Activated B cell treated with CpG ODN at 0.5 μM for 24 hours (primary cell): Measurements from ENCODE around the gene PRMT3. TPM values are rescaled to one million over a fixed set of nuclear protein-coding genes. Genes with fewer than 3 reads are reported as not detected.

Experiments used
- ATAC-seq: fragments of 200-7000 bp; cut with Tn5 transposase; one replicate; pipeline ENCODE4 v1.10.0; 2021; ENCODE audit warnings: low read depth, mild to moderate bottlenecking, moderate library complexity
- CTCF ChIA-PET: fragments of 350-600 bp; sonication (Branson Sonifier 250); formaldehyde crosslinking; loops from one replicate; lab custom pipeline; 2021; ENCODE audit warnings: antibody characterized with exemption; lab: Charles Lee
- POLR2A ChIA-PET: fragments of 350-600 bp; sonication (Branson Sonifier 250); formaldehyde crosslinking; loops from one replicate; lab custom pipeline; 2021; ENCODE audit warnings: antibody characterized with exemption; lab: Charles Lee
- DNase-seq: peaks from one replicate; pipeline ENCODE4 v3.0.0; 2022
- H3K27ac Mint-ChIP-seq: one replicate; pipeline ENCODE4 v1.8.0; 2020; ENCODE audit warnings: mixed read lengths
- H3K27me3 Mint-ChIP-seq: one replicate; pipeline ENCODE4 v1.8.0; 2021; ENCODE audit warnings: mixed read lengths
- H3K36me3 Mint-ChIP-seq: one replicate; pipeline ENCODE4 v1.8.0; 2021; ENCODE audit warnings: low read depth, mixed read lengths
- H3K4me1 Mint-ChIP-seq: one replicate; pipeline ENCODE4 v1.8.0; 2021; ENCODE audit warnings: mixed read lengths
- H3K4me3 Mint-ChIP-seq: one replicate; pipeline ENCODE4 v1.8.0; 2020; ENCODE audit warnings: mild to moderate bottlenecking, mixed read lengths
- H3K9me3 Mint-ChIP-seq: one replicate; pipeline ENCODE4 v1.8.0; 2020; ENCODE audit warnings: mixed read lengths
- intact Hi-C: fragments of 100-400 bp; cut with micrococcal nuclease; formaldehyde crosslinking; loops from one replicate; pipeline ENCODE4 v1.15.1; 2024
- total RNA-seq: library from RNA; stranded (reverse); gene quantifications from 2 replicates; pipeline ENCODE4 v1.2.3, GENCODE V29; 2022
- TF ChIP-seq, protein P1 (sequence below): fragments of 200-600 bp; IDR thresholded peaks from one replicate; pipeline ENCODE4 v1.8.0; 2022; ENCODE audit warnings: antibody characterized with exemption, mild to moderate bottlenecking

PRMT3 gene
- total RNA-seq, 1 donor from 2014 or later: 24.9 TPM

DNA sequence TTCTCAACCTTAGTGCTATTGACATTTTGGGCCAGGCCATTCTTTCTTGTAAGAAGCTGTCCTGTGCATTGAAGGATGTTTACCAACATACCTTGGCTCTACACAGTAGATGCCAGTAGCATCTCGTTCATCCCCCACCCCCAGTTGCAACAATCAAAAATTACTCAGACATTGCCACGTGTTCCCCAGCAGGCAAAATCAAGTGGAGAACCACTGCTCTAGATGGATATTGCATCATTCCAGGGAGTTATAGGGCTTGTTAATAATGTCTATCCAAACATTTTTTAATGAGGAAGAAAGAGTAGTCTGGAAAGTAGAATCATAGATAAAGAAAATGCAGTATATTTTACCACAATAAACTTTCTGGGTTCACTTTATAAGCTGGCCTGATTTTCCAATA lies 64.1 kb downstream of the PRMT3 start:
- H3K36me3 Mint-ChIP-seq: peaks cover 39% of the 10 kb centered on the region
- no peak for DNase-seq
- ChIA-PET CTCF (no interaction called here), POLR2A (no interaction called here)
- no peak for ATAC-seq
- no peak overlapping the region for H3K27ac Mint-ChIP-seq
- no peak overlapping the region for H3K4me3 Mint-ChIP-seq
- no peaks in the 10 kb centered on the region for H3K9me3 Mint-ChIP-seq
- no peaks in the 10 kb centered on the region for H3K27me3 Mint-ChIP-seq
- peaks cover 5% of the 10 kb centered on the region for H3K4me1 Mint-ChIP-seq
- intact Hi-C loops: no loop called here
- TF ChIP-seq, protein P1, sequence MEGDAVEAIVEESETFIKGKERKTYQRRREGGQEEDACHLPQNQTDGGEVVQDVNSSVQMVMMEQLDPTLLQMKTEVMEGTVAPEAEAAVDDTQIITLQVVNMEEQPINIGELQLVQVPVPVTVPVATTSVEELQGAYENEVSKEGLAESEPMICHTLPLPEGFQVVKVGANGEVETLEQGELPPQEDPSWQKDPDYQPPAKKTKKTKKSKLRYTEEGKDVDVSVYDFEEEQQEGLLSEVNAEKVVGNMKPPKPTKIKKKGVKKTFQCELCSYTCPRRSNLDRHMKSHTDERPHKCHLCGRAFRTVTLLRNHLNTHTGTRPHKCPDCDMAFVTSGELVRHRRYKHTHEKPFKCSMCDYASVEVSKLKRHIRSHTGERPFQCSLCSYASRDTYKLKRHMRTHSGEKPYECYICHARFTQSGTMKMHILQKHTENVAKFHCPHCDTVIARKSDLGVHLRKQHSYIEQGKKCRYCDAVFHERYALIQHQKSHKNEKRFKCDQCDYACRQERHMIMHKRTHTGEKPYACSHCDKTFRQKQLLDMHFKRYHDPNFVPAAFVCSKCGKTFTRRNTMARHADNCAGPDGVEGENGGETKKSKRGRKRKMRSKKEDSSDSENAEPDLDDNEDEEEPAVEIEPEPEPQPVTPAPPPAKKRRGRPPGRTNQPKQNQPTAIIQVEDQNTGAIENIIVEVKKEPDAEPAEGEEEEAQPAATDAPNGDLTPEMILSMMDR: no peak

DNA sequence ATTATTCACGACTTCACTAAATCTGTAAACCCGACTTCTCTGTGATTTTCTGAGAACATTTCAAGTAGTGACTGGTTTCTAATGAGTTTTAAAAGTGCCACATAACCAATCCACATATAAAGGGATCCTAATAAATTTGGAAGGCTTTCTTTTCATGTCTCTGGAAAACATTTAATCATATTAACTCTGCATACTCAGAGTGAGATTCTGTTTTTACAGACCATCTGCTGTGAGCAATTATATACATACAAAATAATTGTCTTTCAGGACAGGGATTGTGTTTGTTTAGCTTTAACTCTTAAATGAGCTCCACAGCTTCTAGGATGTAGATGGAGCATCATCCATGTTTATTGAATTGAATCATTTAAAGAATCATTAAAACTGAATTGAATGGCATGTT lies 65.1 kb downstream of the PRMT3 start:
- H3K27ac Mint-ChIP-seq: no peak overlapping the region
- H3K9me3 Mint-ChIP-seq: no peaks in the 10 kb centered on the region
- no peaks in the 10 kb centered on the region for H3K27me3 Mint-ChIP-seq
- no peak for ATAC-seq
- DNase-seq: no peak
- peaks cover 41% of the 10 kb centered on the region for H3K36me3 Mint-ChIP-seq
- CTCF ChIA-PET: no interaction called here
- POLR2A ChIA-PET: no interaction called here
- H3K4me3 Mint-ChIP-seq: no peak overlapping the region
- intact Hi-C loops: no loop called here
- peaks cover 5% of the 10 kb centered on the region for H3K4me1 Mint-ChIP-seq
- TF ChIP-seq, protein P1: no peak

DNA sequence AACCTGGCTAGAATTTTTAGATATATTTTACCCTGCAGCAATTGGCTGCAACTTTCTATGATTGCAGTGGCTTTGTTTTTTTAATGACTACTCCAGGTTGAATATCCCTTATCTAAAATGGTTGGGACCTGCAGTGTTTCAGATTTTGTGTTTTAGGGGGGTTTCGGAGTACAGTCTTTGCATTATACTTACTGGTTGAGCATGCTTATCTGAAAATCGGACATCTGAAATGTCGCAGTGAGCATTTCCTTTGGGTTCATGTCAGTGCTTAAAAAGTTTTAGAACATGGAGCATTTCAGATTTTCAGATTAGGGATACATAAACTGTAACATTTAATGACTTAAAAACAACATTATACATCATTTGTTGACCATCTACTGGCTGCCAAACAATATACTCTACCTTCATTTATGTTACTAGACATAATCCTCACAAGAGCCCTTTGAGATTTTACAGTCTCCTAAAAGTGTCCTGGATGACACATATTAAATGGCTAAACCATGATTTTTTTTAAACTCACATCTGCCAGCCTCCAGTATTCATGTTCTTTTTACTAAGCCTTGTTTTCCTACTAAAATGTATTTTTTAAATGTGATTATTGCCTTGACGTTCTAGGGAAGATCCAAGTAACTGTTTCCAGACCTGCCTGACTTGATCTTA lies 66.3 kb downstream of the PRMT3 start:
- no peaks in the 10 kb centered on the region for H3K27me3 Mint-ChIP-seq
- no peaks in the 10 kb centered on the region for H3K9me3 Mint-ChIP-seq
- ChIA-PET POLR2A (no interaction called here), CTCF (no interaction called here)
- ATAC-seq: no peak
- peaks cover 43% of the 10 kb centered on the region for H3K36me3 Mint-ChIP-seq
- H3K4me1 Mint-ChIP-seq: peaks cover 5% of the 10 kb centered on the region
- TF ChIP-seq, protein P1: no peak
- no peak overlapping the region for H3K4me3 Mint-ChIP-seq
- no peak for DNase-seq
- intact Hi-C loops: no loop called here
- no peak overlapping the region for H3K27ac Mint-ChIP-seq

DNA sequence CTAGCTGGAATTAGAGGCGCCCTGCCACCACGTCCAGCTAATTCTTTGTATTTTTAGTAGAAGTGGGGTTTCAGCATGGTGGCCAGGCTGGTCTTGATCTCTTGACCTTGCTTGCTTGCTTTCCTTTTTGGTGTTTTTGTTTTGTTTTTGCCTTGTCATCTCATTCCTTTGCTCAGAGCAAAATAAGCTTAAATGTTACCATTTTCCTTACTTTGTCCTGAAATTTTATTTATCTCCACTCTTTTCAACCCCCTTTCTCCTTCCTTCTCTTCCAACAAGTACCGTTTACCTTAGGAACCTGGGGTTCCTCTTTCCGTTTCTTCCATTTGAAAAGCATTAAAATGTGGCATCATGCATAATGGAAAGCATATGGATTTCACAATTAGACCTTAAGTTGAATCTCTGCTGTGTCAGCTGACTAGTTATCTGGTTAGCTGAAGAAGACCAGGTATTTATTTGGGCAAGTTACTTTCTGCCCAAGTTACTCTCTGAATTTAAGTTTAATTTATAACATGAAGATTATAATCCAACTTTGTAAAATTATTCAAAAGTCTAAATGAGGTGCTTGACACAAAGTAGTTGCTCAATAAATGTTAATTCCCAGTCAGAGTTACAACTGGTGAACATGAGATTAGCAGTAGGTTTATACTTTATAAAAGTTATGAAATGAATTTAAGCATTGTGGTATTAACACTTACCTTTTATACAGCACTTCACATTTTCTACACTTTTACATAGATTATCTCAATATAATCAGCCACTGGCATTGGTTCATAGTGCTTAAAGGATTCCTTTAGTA lies 69.7 kb downstream of the PRMT3 start:
- H3K4me1 Mint-ChIP-seq: no peaks in the 10 kb centered on the region
- H3K4me3 Mint-ChIP-seq: no peak overlapping the region
- ATAC-seq (no peak), DNase-seq (no peak)
- intact Hi-C loops: no loop called here
- TF ChIP-seq, protein P1: no peak
- ChIA-PET POLR2A (no interaction called here), CTCF (no interaction called here)
- H3K27ac Mint-ChIP-seq: no peak overlapping the region
- no peaks in the 10 kb centered on the region for H3K9me3 Mint-ChIP-seq
- no peaks in the 10 kb centered on the region for H3K27me3 Mint-ChIP-seq
- peaks cover 55% of the 10 kb centered on the region for H3K36me3 Mint-ChIP-seq

DNA sequence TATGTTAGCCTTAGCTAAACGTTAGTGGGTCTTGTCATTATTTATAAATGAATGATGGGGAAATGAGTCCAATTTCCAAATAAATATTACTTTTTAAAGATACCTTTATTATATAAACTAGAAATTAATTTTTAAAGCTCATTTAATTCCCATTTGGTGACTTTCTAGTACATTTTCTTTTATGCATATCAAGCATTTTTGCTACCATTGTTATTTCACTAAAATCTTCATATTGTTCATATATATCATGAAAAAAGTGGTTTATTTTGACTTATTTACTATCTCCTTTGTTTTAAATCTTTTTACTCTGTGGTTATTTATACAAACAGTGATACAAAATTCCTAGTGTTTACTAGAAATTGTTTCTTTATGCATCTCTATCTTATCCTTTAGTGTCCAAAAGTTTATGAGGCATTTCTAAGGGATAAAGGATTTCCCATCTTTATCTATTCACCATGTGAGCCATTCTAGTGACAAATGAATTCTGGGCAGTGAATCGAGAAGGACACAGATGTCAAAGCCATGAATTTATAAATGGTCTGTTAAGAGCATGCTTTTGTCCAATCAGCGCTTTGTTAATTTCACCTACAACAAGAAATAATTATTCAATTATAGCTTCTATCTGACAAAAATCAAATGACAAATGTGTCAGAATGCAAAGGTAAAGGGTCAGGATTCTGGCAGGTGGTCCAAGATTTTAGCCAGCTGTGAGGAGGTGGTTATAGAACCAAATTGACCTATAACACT lies 70.6 kb downstream of the PRMT3 start:
- Mint-ChIP-seq H3K9me3 (no peaks in the 10 kb centered on the region), H3K27me3 (no peaks in the 10 kb centered on the region), H3K4me1 (no peaks in the 10 kb centered on the region), H3K27ac (no peak overlapping the region), H3K4me3 (no peak overlapping the region), H3K36me3 (peaks cover 56% of the 10 kb centered on the region)
- POLR2A ChIA-PET: no interaction called here
- CTCF ChIA-PET: no interaction called here
- DNase-seq (no peak), ATAC-seq (no peak)
- TF ChIP-seq, protein P1: no peak
- intact Hi-C loops: no loop called here
